K562 (cell line): Measurements from ENCODE around the gene DIP2B. TPM values are rescaled to one million over a fixed set of nuclear protein-coding genes. Genes with fewer than 3 reads are reported as not detected.

ENCODE experiments used
- DEAF1 ChIP-seq: fragments of 450-650 bp; formaldehyde crosslinking; IDR thresholded peaks from 2 replicates; pipeline ENCODE4 v1.4.0; 2020; ENCODE audit warnings: mild to moderate bottlenecking, moderate library complexity
- ELK3 ChIP-seq: fragments of 450-650 bp; formaldehyde crosslinking; IDR thresholded peaks from 2 replicates; pipeline ENCODE4 v1.4.0; 2020; ENCODE audit warnings: mild to moderate bottlenecking
- ETV6 ChIP-seq, 3 experiments: fragments of 150-350 bp in 1 of 3; sonication (generic) in 1 of 3; formaldehyde crosslinking in 1 of 3; IDR thresholded peaks; 2 replicates each; pipeline versions ENCODE4 v1.6.1 to v1.8.0; 2014 to 2022; ENCODE audit warnings: borderline replicate concordance in 2 of 3, low read depth in 2 of 3, antibody characterized with exemption in 1 of 3, low read length in 1 of 3, mild to moderate bottlenecking in 1 of 3, missing genetic modification reagents in 1 of 3
- FIP1L1 ChIP-seq: fragments of 200-400 bp; formaldehyde crosslinking; IDR thresholded peaks from 2 replicates; pipeline ENCODE4 v1.6.1; 2018; ENCODE audit warnings: mild to moderate bottlenecking, low read depth, low read length; ENCODE audit not compliant: poor library complexity, severe bottlenecking
- GATA2 ChIP-seq: sonication (generic); formaldehyde crosslinking; IDR thresholded peaks from 2 replicates; pipeline ENCODE4 v1.4.0; 2020; ENCODE audit warnings: mild to moderate bottlenecking, missing genetic modification reagents
- KLF6 ChIP-seq: fragments of 250-450 bp; sonication (Bioruptor Pico); IDR thresholded peaks from 2 replicates; pipeline ENCODE4 v1.4.0; 2020; ENCODE audit warnings: mild to moderate bottlenecking, moderate library complexity, borderline replicate concordance
- NUFIP1 ChIP-seq: fragments of 450-650 bp; IDR thresholded peaks from 2 replicates; pipeline ENCODE4 v1.6.1; 2018; ENCODE audit not compliant: partially characterized antibody
- PCBP1 ChIP-seq: fragments of 200-400 bp; formaldehyde crosslinking; IDR thresholded peaks from 2 replicates; pipeline ENCODE4 v1.6.1; 2018; ENCODE audit warnings: mild to moderate bottlenecking, low read depth, low read length; ENCODE audit not compliant: poor library complexity, severe bottlenecking
- PURB ChIP-seq: sonication (generic); formaldehyde crosslinking; IDR thresholded peaks from 2 replicates; pipeline ENCODE4 v1.9.0; 2021; ENCODE audit warnings: low read depth, mild to moderate bottlenecking, missing genetic modification reagents
- SIN3A ChIP-seq, 2 experiments: fragments of 150-350 bp in 1 of 2; IDR thresholded peaks; 2 replicates each; pipeline ENCODE4 v1.6.1; 2011 to 2016; ENCODE audit warnings: borderline replicate concordance in 2 of 2, low read depth in 2 of 2, low read length in 2 of 2, mild to moderate bottlenecking in 2 of 2, moderate library complexity in 2 of 2; ENCODE audit not compliant: control insufficient read depth in 1 of 2
- SMARCB1 ChIP-seq: IDR thresholded peaks from 2 replicates; pipeline ENCODE4 v1.6.1; 2011; ENCODE audit warnings: improper control_type of control experiment, low read depth; ENCODE audit not compliant: insufficient read length
- SMARCE1 ChIP-seq: fragments of 450-650 bp; IDR thresholded peaks from 2 replicates; pipeline ENCODE4 v1.7.1; 2016; ENCODE audit warnings: mild to moderate bottlenecking
- STAT5B ChIP-seq: fragments of 250-450 bp; sonication (Bioruptor Pico); IDR thresholded peaks from 2 replicates; pipeline ENCODE4 v1.8.0; 2021; ENCODE audit warnings: mild to moderate bottlenecking, inconsistent platforms
- ZFP1 ChIP-seq: fragments of 450-650 bp; formaldehyde crosslinking; IDR thresholded peaks from 2 replicates; pipeline ENCODE4 v1.4.0; 2020; ENCODE audit warnings: mild to moderate bottlenecking, mixed read lengths
- ZNF212 ChIP-seq: fragments of 450-650 bp; formaldehyde crosslinking; IDR thresholded peaks from 2 replicates; pipeline ENCODE4 v1.4.0; 2020; ENCODE audit warnings: mild to moderate bottlenecking
- ZNF347 ChIP-seq: fragments of 450-650 bp; formaldehyde crosslinking; IDR thresholded peaks from 2 replicates; pipeline ENCODE4 v1.4.0; 2020; ENCODE audit warnings: low read depth, mild to moderate bottlenecking, moderate library complexity
- ZNF384 ChIP-seq: IDR thresholded peaks from 2 replicates; pipeline ENCODE4 v1.6.1; 2012; ENCODE audit warnings: low read depth, low read length, improper control_type of control experiment
- ZNF589 ChIP-seq: fragments of 200-800 bp; sonication (Bioruptor generic); IDR thresholded peaks from 2 replicates; pipeline ENCODE4 v1.6.1; 2016; ENCODE audit warnings: low read depth, missing genetic modification characterization, missing compliant biosample characterization
- ZNF778 ChIP-seq: fragments of 450-650 bp; formaldehyde crosslinking; IDR thresholded peaks from 2 replicates; pipeline ENCODE4 v1.4.0; 2020; ENCODE audit warnings: mild to moderate bottlenecking, moderate library complexity
- ZNF79 ChIP-seq: fragments of 250-450 bp; sonication (Bioruptor Pico); IDR thresholded peaks from 2 replicates; pipeline ENCODE4 v1.4.0; 2020; ENCODE audit warnings: low read depth, mild to moderate bottlenecking, moderate library complexity
- polyA plus RNA-seq, 8 experiments: library from polyadenylated mRNA; depleted of rRNA in 4 of 8; stranded (reverse) in 5 of 8; unstranded in 3 of 8; fragments of >200 nt; fragmentation: Nextera tagmentation in 2 of 8; fragmentation: Illumina TruSeq in 1 of 8; extraction: Ambion mirVana in 2 of 8; extraction: Trizol in 1 of 8; gene quantifications; 2 replicates each; pipeline versions ENCODE4 v1.2.1 to v1.2.3, GENCODE V29; 2011 to 2014; ENCODE audit warnings: inconsistent platforms in 1 of 8, missing spikeins in 1 of 8
- total RNA-seq, 7 experiments: library from RNA; depleted of rRNA in 6 of 7; stranded (reverse); fragments of >200 nt in 6 of 7; fragmentation: Illumina TruSeq in 2 of 7; extraction: Trizol in 2 of 7; gene quantifications; 2 replicates each; pipeline versions ENCODE4 v1.2.1 to v1.2.3, GENCODE V29; 2011 to 2021; ENCODE audit warnings: low replicate concordance in 1 of 7
- TF ChIP-seq, protein P1 (sequence below): fragments of 450-650 bp; IDR thresholded peaks from 2 replicates; pipeline ENCODE4 v1.6.1; 2017; ENCODE audit warnings: antibody characterized with exemption, mild to moderate bottlenecking

DIP2B gene
- total and polyA plus RNA-seq, 9 of the 15 experiments (the other 6 are each of a cell fraction or from before 2014, with no cell fraction given): 4.6 to 26.1 (median 18.8) TPM

DNA sequence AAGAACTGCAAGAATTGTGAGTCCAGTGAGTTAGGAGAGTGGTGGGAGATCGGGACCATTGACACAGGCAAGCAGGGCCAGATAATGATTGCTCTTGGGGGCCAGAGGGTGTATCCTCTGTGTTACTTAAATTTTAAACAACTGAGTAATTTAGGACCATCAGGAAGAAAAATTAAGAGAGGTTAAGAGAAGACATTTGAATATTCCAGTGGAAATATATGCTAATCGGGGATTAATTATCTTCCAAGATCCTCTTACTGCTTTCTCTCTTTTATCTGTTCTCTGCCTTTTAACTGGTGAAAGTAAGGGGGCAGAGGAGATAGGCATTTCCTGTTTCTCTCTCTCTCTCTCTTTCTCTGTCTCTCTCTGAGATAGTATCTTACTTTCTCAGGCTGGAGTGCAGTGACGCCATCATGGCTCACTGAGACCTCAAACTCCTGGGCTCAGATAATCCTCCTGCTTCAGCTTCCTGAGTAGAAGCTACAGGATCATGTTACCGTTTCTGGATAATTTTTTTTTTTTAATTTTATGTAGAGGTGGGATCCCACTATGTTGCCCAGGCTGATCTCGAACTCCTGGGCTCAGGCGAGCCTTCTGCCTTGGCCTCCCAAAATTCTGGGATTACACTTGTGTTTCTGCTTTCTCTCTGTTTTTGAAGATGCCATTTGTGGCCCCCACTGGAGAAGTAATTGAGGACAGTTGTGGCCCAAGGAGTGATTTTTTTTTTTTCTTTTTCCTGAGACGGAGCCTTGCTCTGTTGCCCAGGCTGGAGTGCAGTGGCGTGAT, 85.1 kb downstream of the DIP2B start (continued):
- no peak for TF ChIP-seq KLF6 (CRISPR knock-in tag)
- peak; percentile 94 for TF ChIP-seq ZNF212 (CRISPR knock-in tag)
- peak; percentile 98 for TF ChIP-seq SMARCE1
- TF ChIP-seq STAT5B (CRISPR knock-in tag): no peak
- TF ChIP-seq PURB (CRISPR knock-in tag): no peak
- no peak for TF ChIP-seq ZNF778 (CRISPR knock-in tag)
- TF ChIP-seq ZNF347 (CRISPR knock-in tag): no peak
- TF ChIP-seq, protein P1, sequence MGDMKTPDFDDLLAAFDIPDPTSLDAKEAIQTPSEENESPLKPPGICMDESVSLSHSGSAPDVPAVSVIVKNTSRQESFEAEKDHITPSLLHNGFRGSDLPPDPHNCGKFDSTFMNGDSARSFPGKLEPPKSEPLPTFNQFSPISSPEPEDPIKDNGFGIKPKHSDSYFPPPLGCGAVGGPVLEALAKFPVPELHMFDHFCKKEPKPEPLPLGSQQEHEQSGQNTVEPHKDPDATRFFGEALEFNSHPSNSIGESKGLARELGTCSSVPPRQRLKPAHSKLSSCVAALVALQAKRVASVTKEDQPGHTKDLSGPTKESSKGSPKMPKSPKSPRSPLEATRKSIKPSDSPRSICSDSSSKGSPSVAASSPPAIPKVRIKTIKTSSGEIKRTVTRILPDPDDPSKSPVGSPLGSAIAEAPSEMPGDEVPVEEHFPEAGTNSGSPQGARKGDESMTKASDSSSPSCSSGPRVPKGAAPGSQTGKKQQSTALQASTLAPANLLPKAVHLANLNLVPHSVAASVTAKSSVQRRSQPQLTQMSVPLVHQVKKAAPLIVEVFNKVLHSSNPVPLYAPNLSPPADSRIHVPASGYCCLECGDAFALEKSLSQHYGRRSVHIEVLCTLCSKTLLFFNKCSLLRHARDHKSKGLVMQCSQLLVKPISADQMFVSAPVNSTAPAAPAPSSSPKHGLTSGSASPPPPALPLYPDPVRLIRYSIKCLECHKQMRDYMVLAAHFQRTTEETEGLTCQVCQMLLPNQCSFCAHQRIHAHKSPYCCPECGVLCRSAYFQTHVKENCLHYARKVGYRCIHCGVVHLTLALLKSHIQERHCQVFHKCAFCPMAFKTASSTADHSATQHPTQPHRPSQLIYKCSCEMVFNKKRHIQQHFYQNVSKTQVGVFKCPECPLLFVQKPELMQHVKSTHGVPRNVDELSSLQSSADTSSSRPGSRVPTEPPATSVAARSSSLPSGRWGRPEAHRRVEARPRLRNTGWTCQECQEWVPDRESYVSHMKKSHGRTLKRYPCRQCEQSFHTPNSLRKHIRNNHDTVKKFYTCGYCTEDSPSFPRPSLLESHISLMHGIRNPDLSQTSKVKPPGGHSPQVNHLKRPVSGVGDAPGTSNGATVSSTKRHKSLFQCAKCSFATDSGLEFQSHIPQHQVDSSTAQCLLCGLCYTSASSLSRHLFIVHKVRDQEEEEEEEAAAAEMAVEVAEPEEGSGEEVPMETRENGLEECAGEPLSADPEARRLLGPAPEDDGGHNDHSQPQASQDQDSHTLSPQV: peak; percentile 88
- peak; percentile 85 for TF ChIP-seq ZNF384
- no peak for TF ChIP-seq SIN3A (IDR thresholded peaks at IDR 0.05; ENCODE audit: borderline replicate concordance in 2 of 2, control insufficient read depth in 1 of 2, low read depth in 2 of 2, low read length in 2 of 2)
- TF ChIP-seq PCBP1: no peak
- TF ChIP-seq DEAF1: no peak
- no peak for TF ChIP-seq ZNF79
- no peak for TF ChIP-seq FIP1L1
- no peak for TF ChIP-seq ZFP1
- no peak for TF ChIP-seq ELK3 (CRISPR knock-in tag)
- peak; percentile 91 for TF ChIP-seq ZNF589 (CRISPR knock-in tag)
- peak; percentile 96 for TF ChIP-seq GATA2 (CRISPR knock-in tag)
- no peak for TF ChIP-seq NUFIP1
- TF ChIP-seq SMARCB1: peak; percentile 89
- TF ChIP-seq ETV6 (IDR thresholded peaks at IDR 0.05; ENCODE audit: borderline replicate concordance in 1 of 2, low read depth in 2 of 2, low read length in 1 of 2): peak in 1 of 2 experiments; percentile 73; a peak in 2 of 4 replicates
- TF ChIP-seq ETV6 (CRISPR knock-in tag; IDR thresholded peaks at IDR 0.05; ENCODE audit: borderline replicate concordance): no peak
